KMS-11 (cell line): ENCODE measurements around the gene ARHGAP1.

Experiments used
- H2AFZ ChIP-seq: fragments of 200-600 bp; sonication (generic); 2 replicates; pipeline ENCODE4 v1.6.1; 2016; ENCODE audit warnings: antibody characterized with exemption, mixed run types, low read depth
- H3K27ac ChIP-seq: fragments of 200-600 bp; sonication (generic); 2 replicates; pipeline ENCODE4 v1.6.1; 2016; ENCODE audit warnings: mild to moderate bottlenecking, mixed run types
- H3K27me3 ChIP-seq: fragments of 200-600 bp; sonication (generic); 2 replicates; pipeline ENCODE4 v1.6.1; 2017; ENCODE audit warnings: mild to moderate bottlenecking, low read depth, mixed run types, moderate library complexity; ENCODE audit not compliant: insufficient read depth
- H3K36me3 ChIP-seq: fragments of 200-600 bp; sonication (generic); 2 replicates; pipeline ENCODE4 v1.6.1; 2017; ENCODE audit warnings: mild to moderate bottlenecking, mixed run types; ENCODE audit not compliant: insufficient read depth
- H3K4me1 ChIP-seq: fragments of 200-600 bp; sonication (generic); 2 replicates; pipeline ENCODE4 v1.6.1; 2016; ENCODE audit warnings: mild to moderate bottlenecking, low read depth, mixed run types; ENCODE audit not compliant: poor library complexity, severe bottlenecking
- H3K4me2 ChIP-seq: fragments of 200-600 bp; sonication (generic); 2 replicates; pipeline ENCODE4 v1.7.0; 2016; ENCODE audit warnings: mild to moderate bottlenecking, mixed run types
- H3K4me3 ChIP-seq: fragments of 200-600 bp; sonication (generic); IDR thresholded peaks from 2 replicates; pipeline ENCODE4 v1.6.1; 2017; ENCODE audit warnings: low read depth, low read length, mixed read lengths; ENCODE audit not compliant: insufficient read depth
- H3K79me2 ChIP-seq: fragments of 200-600 bp; sonication (generic); 2 replicates; pipeline ENCODE4 v1.6.1; 2016; ENCODE audit warnings: low read depth, mixed run types; ENCODE audit not compliant: insufficient read depth
- H3K9ac ChIP-seq: fragments of 200-600 bp; sonication (generic); 2 replicates; pipeline ENCODE4 v1.6.1; 2016; ENCODE audit warnings: mild to moderate bottlenecking, mixed run types
- H4K20me1 ChIP-seq: fragments of 200-600 bp; sonication (generic); 2 replicates; pipeline ENCODE4 v1.6.1; 2016; ENCODE audit warnings: mild to moderate bottlenecking, mixed run types; ENCODE audit not compliant: insufficient read depth
- TF ChIP-seq, protein P1 (sequence below): fragments of 200-600 bp; sonication (generic); conservative IDR thresholded peaks from 2 replicates; pipeline ENCODE4 v1.6.1; 2017; ENCODE audit warnings: low read depth, mild to moderate bottlenecking, antibody characterized with exemption, low read length, moderate library complexity, mixed read lengths

The ARHGAP1 gene

DNA sequence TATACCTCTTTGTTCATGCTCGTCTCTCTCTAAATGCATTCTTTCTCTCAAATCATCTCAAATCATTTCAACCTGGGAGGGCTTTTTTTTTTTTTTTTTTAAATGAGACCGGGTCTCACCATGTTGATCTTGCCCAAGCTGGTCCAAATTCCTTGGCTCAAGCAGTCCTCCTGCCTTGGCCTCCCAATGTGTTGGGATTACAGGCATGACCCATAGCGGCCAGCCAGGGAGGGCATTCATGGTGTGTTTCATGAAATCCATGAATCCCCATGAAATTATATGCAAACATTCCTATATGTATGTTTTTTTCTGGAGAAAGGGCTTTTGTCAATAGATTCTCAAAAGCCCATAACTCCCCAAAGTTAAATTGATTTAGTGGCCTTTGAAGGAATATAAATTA is 56.9 kb downstream of the ARHGAP1 start:
- H3K36me3 ChIP-seq: no peaks in the 10 kb centered on the region
- no peaks in the 10 kb centered on the region for H3K79me2 ChIP-seq
- H3K9ac ChIP-seq: no peak overlapping the region
- no peak overlapping the region for H2AFZ ChIP-seq
- peaks cover 8% of the 10 kb centered on the region for H3K4me1 ChIP-seq
- H4K20me1 ChIP-seq: no peaks in the 10 kb centered on the region
- no peak overlapping the region for H3K4me3 ChIP-seq
- H3K27me3 ChIP-seq: no peaks in the 10 kb centered on the region
- no peak overlapping the region for H3K4me2 ChIP-seq
- no peak overlapping the region for H3K27ac ChIP-seq
- TF ChIP-seq, protein P1, sequence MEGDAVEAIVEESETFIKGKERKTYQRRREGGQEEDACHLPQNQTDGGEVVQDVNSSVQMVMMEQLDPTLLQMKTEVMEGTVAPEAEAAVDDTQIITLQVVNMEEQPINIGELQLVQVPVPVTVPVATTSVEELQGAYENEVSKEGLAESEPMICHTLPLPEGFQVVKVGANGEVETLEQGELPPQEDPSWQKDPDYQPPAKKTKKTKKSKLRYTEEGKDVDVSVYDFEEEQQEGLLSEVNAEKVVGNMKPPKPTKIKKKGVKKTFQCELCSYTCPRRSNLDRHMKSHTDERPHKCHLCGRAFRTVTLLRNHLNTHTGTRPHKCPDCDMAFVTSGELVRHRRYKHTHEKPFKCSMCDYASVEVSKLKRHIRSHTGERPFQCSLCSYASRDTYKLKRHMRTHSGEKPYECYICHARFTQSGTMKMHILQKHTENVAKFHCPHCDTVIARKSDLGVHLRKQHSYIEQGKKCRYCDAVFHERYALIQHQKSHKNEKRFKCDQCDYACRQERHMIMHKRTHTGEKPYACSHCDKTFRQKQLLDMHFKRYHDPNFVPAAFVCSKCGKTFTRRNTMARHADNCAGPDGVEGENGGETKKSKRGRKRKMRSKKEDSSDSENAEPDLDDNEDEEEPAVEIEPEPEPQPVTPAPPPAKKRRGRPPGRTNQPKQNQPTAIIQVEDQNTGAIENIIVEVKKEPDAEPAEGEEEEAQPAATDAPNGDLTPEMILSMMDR: no peak

DNA sequence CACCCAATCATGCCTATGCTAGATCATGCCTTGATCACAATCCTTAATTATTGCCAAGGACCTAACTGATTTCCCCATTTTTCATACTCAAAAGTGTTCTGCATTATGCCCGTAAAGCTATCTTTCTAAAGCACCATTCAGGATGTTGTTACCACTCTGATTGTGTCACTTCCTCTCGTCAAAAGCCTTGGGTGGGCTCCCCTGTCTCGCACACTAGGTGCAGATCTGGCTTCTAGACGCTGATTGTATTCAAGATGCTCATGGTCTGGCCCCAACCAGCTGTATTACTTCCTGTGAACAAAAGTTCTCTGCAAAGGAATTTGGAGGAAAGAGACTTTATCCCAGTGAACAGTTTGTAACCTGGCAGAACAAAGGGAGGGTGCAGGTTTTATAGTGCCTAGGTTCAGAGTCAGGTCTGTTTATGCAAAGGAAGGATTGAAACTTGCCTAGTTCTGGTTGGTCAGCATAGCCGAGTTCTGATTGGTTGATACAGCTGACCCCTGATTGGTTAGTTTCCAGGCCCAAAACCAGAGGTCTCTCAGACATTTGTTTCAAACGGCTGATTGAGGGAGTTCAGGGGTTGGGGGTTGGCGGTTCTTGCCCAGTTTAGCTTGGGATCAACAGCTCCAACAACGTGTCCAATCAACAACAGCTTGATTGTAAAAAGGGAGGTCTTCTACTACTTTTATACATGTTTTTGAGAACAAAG is 57.6 kb downstream of the ARHGAP1 start:
- Histone ChIP-seq H3K79me2 (no peaks in the 10 kb centered on the region), H3K9ac (no peak overlapping the region), H2AFZ (no peak overlapping the region), H3K4me1 (peaks cover 8% of the 10 kb centered on the region), H4K20me1 (no peaks in the 10 kb centered on the region), H3K27me3 (no peaks in the 10 kb centered on the region), H3K4me3 (no peak overlapping the region), H3K4me2 (no peak overlapping the region), H3K27ac (no peak overlapping the region), H3K36me3 (no peaks in the 10 kb centered on the region)
- TF ChIP-seq, protein P1: no peak

DNA sequence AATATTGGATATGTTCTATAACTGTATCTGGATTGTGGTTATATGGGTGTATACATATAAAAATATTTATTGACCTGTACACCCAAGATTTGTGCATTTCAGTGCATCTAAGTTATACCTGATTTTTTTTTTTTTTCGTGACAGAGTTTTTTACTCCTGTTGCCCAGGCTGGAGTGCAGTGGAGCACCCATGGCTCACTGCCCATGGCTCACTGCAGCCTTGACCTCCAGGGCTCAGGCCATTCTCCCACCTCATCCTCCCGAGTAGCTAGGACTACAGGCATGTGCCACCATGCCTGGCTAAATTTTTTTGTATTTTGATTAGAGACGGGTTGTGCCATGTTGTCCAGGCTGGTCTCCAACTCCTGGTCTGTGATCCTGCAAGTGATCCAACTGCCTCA is 58.8 kb downstream of the ARHGAP1 start:
- H3K9ac ChIP-seq: no peak overlapping the region
- no peaks in the 10 kb centered on the region for H3K27me3 ChIP-seq
- no peaks in the 10 kb centered on the region for H3K79me2 ChIP-seq
- H3K4me3 ChIP-seq: no peak overlapping the region
- H3K4me1 ChIP-seq: peaks cover 8% of the 10 kb centered on the region
- no peak overlapping the region for H2AFZ ChIP-seq
- H3K4me2 ChIP-seq: no peak overlapping the region
- H3K36me3 ChIP-seq: no peaks in the 10 kb centered on the region
- TF ChIP-seq, protein P1: no peak
- no peak overlapping the region for H3K27ac ChIP-seq
- H4K20me1 ChIP-seq: no peaks in the 10 kb centered on the region

DNA sequence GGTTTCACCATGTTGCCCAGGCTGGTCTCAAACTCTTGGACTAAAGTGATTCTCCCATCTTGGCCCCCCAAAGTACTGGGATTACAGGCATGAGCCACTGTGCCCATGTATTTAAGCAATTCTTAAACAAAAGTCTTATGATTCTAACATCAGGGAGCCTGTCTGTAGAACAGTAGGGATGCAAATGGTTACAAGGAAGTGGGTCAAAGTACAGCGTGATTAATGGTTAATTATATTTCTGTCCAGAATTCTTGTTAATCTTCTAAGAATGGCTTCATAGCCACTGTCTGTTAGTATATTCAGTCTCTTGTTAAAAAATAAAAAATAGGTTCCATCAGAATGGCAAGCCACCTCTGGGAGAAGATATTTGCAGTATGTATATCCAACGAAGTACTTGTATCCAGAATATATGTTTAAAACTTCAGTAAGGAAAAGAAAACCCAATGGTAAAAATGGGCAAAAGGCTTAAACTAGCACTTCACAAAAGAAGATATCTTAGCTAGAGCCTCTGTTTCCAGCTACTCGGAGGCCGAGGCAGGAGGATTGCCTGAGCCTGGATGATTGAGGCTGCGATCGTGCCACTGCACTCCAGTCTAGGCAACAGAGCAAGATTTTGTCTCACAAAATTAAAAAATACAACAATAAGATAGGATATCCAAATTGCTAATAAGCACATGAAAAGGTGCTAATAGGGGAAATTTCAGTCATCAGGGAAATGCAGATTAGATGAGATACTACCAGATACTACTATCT is 60.2 kb downstream of the ARHGAP1 start:
- Histone ChIP-seq H3K27ac (no peak overlapping the region), H3K4me1 (peaks cover 8% of the 10 kb centered on the region), H3K27me3 (no peaks in the 10 kb centered on the region), H3K4me3 (no peak overlapping the region), H2AFZ (no peak overlapping the region), H3K9ac (no peak overlapping the region), H3K4me2 (no peak overlapping the region), H3K79me2 (no peaks in the 10 kb centered on the region), H3K36me3 (no peaks in the 10 kb centered on the region), H4K20me1 (no peaks in the 10 kb centered on the region)
- TF ChIP-seq, protein P1: no peak
